Fibroblast of the conjunctiva (primary cell): ENCODE measurements around the gene ZNF322.

Experiments
- DNase-seq: peaks from one replicate; pipeline ENCODE4 v3.0.0-alpha.2; 2010; ENCODE audit warnings: low read depth

ZNF322 gene

GRCh38 chr6:26588965-26589364, 70.6 kb downstream of the ZNF322 start:
- DNase-seq, result no peak
